ENCODE data around the gene UBASH3A.
"Not testable (repeated sequence)": the region's sequence is repeated elsewhere in the genome, so short reads cannot be mapped to it uniquely, and the experiment has no call there.

Gene UBASH3A

DNA sequence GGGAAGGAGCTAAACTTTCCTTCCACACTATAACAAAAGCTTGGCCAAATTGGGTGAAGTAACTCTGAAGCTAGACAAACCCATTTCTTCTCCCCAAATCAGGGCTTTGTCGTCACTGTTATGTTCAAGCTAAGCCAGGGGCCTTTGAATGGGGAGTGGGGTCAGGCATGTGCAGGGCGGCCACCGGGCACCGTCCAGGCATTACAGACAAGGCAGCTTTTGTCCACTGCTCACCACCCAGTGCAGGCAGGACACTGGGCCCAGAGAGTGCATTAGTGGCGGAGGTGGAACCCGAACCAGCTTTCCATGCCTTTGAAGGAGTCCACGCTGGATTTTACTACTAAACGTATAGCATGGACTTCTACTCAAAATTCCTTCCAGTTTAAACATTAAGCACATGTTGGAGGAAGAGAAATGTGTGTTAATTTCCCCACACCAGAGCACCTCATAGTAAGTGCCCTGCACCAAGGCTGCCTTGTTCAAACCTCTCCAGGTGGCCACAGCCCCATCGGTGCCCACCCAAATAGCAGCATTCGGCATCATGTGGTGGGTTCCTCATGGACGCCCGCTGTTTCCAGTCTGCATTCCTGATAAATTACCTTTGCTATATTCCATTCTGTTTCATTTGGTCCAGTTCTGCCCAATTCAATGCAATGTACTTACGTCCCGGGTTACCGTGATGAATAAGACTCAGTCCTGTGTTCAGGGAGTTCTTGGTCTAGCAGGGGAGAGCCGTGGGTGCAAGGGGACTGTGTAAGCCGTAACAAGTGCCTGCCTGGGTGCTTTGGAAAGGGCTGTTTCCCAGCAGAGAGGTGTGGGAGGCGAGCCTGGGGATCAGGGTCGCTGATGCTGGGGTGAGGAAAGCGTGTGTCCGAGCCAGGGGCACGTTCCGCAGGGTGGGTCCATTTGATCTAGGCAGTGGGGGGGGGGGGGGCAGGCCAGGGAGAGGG is 1.6 kb downstream of the UBASH3A start:
- DNase-seq (ENCODE audit: low read depth) = no peak
- TF ChIP-seq, protein P1, sequence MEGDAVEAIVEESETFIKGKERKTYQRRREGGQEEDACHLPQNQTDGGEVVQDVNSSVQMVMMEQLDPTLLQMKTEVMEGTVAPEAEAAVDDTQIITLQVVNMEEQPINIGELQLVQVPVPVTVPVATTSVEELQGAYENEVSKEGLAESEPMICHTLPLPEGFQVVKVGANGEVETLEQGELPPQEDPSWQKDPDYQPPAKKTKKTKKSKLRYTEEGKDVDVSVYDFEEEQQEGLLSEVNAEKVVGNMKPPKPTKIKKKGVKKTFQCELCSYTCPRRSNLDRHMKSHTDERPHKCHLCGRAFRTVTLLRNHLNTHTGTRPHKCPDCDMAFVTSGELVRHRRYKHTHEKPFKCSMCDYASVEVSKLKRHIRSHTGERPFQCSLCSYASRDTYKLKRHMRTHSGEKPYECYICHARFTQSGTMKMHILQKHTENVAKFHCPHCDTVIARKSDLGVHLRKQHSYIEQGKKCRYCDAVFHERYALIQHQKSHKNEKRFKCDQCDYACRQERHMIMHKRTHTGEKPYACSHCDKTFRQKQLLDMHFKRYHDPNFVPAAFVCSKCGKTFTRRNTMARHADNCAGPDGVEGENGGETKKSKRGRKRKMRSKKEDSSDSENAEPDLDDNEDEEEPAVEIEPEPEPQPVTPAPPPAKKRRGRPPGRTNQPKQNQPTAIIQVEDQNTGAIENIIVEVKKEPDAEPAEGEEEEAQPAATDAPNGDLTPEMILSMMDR (IDR thresholded peaks at IDR 0.05; ENCODE audit: low read depth, low read length, missing control alignments) = no peak
- no peak overlapping the region for H3K4me3 ChIP-seq (ENCODE audit: low read depth, low read length)
- in situ Hi-C loops (cut with HindIII; ENCODE audit: low sequenced_read_pairs) = no loop called here

DNA sequence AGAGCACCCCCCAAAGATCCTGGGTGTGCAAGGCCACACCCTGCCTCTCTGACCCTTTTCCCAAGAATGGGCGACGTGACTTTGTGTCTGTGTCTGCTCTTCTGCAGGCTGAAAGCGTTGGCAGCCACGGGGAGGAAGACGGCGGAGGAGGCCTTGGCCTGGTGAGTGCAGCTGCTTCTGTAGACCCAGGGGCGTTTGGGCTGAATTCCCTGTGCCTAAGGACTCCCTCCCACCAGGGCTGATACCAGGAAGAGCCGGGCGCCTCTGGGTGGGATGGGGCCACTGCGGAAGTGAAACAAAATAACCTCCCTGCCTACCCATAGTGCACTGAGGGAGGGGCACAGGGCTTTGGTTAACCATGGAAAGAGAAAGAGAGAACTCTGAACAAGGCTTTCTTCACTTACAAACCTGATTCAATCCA is 2.5 kb downstream of the UBASH3A start:
- no peak overlapping the region for H3K4me3 ChIP-seq (ENCODE audit: low read depth, low read length)
- DNase-seq (ENCODE audit: low read depth) = no peak
- in situ Hi-C loops (cut with HindIII; ENCODE audit: low sequenced_read_pairs) = no loop called here
- TF ChIP-seq, protein P1 (IDR thresholded peaks at IDR 0.05; ENCODE audit: low read depth, low read length, missing control alignments) = no peak

- in situ Hi-C loops (cut with HindIII; ENCODE audit: low sequenced_read_pairs) = no loop called here
- H3K4me3 ChIP-seq (ENCODE audit: low read depth, low read length) = no peak overlapping the region
- TF ChIP-seq, protein P1 (IDR thresholded peaks at IDR 0.05; ENCODE audit: low read depth, low read length, missing control alignments) = no peak
- no peak for DNase-seq (ENCODE audit: low read depth)
Observed at GRCh38 chr21:42406866-42407265, 3.2 kb downstream of the UBASH3A start.

DNA sequence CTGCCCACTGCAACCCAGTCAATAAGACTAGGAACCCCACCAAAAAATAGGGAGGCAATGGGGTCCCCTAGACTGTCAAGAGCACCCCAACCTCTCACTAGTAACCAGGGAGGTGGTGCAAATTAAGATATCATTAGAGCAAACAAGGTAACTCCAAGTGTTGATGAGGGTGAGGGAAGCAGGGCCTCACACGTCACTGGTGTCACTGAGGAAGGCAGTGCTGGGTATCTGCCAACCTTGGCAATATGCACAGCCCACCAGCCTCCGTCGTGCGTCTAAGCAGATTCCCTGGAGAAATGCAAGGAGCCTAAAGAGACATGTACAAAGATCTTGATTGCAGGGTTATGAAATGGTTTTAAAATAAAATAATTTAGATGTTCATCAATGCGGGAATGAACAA is 3.8 kb downstream of the UBASH3A start:
- in situ Hi-C loops (cut with HindIII; ENCODE audit: low sequenced_read_pairs) = no loop called here
- no peak for DNase-seq (ENCODE audit: low read depth)
- TF ChIP-seq, protein P1 (IDR thresholded peaks at IDR 0.05; ENCODE audit: low read depth, low read length, missing control alignments) = no peak
- no peak overlapping the region for H3K4me3 ChIP-seq (ENCODE audit: low read depth, low read length)

- in situ Hi-C loops (cut with HindIII; ENCODE audit: low sequenced_read_pairs); DNase-seq (ENCODE audit: low read depth); H3K4me3 ChIP-seq (ENCODE audit: low read depth, low read length): not testable (repeated sequence)
Observed at GRCh38 chr21:42408718-42409117, 5.0 kb downstream of the UBASH3A start.

DNA sequence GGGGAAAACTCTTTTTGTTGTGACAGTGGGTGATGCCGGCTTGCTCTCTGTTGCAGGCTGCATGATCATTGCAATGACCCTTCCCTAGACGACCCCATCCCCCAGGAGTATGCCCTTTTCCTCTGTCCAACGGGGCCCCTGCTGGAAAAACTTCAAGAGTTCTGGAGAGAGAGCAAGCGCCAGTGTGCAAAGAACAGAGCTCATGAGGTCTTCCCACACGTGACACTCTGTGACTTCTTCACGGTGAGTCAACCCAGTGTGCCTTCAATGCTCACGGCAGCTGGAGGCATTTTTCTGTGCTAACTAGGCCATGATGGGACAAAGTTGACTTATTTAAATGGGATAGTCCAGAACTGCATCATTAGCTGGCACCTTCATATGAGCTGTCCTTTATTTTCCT is 5.7 kb downstream of the UBASH3A start:
- no peak for DNase-seq (ENCODE audit: low read depth)
- no peak overlapping the region for H3K4me3 ChIP-seq (ENCODE audit: low read depth, low read length)
- TF ChIP-seq, protein P1 (IDR thresholded peaks at IDR 0.05; ENCODE audit: low read depth, low read length, missing control alignments) = no peak
- in situ Hi-C loops (cut with HindIII; ENCODE audit: low sequenced_read_pairs) = no loop called here

DNA sequence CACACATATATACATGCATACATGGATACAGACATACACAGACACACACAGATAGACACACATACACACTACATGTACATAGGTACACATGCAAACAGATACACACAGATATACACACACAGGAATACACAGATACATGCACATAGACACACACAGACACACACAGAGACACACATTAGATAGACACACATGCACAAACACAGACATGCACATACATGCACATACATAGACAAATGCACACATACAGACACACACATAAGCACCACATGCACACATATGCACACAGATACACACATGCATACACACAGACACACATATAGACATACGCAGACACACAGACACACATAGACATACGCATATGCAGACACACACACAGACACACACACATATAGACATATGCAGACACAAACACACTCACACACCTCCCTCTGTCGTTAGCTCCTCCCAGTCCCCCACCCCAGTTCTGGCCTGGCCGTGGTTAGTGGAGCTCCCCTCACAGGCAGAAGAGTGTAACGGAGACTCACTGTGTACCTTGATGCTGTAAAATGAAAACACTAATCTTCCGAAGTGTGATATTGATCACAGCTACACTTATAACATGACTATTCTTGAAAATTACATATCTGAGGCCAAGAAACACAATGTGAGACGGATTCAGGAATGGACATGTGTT is 7.6 kb downstream of the UBASH3A start:
- DNase-seq (ENCODE audit: low read depth) = no peak
- in situ Hi-C loops (cut with HindIII; ENCODE audit: low sequenced_read_pairs) = no loop called here
- TF ChIP-seq, protein P1 (IDR thresholded peaks at IDR 0.05; ENCODE audit: low read depth, low read length, missing control alignments) = no peak
- H3K4me3 ChIP-seq (ENCODE audit: low read depth, low read length) = no peak overlapping the region
